Lower leg skin (tissue), 4 donors: ENCODE results near the gene FMNL2. TPM values are rescaled to one million over a fixed set of nuclear protein-coding genes. Genes with fewer than 3 reads are reported as not detected.

ENCODE experiments used
- DNase-seq, 2 donors: peaks; one replicate each; pipeline ENCODE4 v3.0.0-alpha.2; 2019; ENCODE audit warnings: low spot score in 2 of 2
- H3K4me3 ChIP-seq: fragments of 200-600 bp; sonication (generic); 2 replicates; pipeline ENCODE4 v1.5.1; 2017; ENCODE audit warnings: mild to moderate bottlenecking, low read depth; ENCODE audit not compliant: poor library complexity, severe bottlenecking
- CTCF ChIP-seq, 3 donors: fragments of 450-650 bp; IDR thresholded peaks; one replicate each; pipeline ENCODE4 v1.5.1; 2016; ENCODE audit warnings: antibody characterized with exemption in 3 of 3, mild to moderate bottlenecking in 3 of 3, moderate library complexity in 2 of 3
- POLR2A ChIP-seq, 2 donors: fragments of 450-650 bp; IDR thresholded peaks; one replicate each; pipeline ENCODE4 v1.6.1; 2016 to 2017; ENCODE audit warnings: antibody characterized with exemption in 2 of 2, mild to moderate bottlenecking in 1 of 2, moderate library complexity in 1 of 2
- WGBS, 2 donors: methylation state at CpG; one replicate each; pipeline ENCODE4 v1.1.5; 2018; 5-methylcytosine and 5-hydroxymethylcytosine counted together
- intact Hi-C: fragments of 100-400 bp; cut with DNase I; formaldehyde crosslinking; loops from one replicate; pipeline ENCODE4 v1.15.0; 2023; ENCODE audit warnings: low total_unique reads
- total RNA-seq, 4 donors: library from RNA; depleted of rRNA; stranded (reverse); fragments of >200 nt; gene quantifications; one replicate each; pipeline ENCODE4 v1.1.0, GENCODE V29; 2016

FMNL2 gene
- total RNA-seq, 4 donors from 2014 or later, result 9.6 to 18.3 (median 12.9) TPM

- H3K4me3 ChIP-seq, result peak overlapping the region; percentile 90
- WGBS, 2 donors, result 0% methylated on average over 7 to 15 of the region's 35 CpGs
- intact Hi-C loops, result no loop called here
- DNase-seq, result peak in 1 of 2 donors; percentile 85
- TF ChIP-seq CTCF (IDR thresholded peaks at IDR 0.05) (no peak), POLR2A (IDR thresholded peaks at IDR 0.05) (no peak)
Measured at GRCh38 chr2:152335726-152336118, 748 bp downstream of the FMNL2 start.

DNA sequence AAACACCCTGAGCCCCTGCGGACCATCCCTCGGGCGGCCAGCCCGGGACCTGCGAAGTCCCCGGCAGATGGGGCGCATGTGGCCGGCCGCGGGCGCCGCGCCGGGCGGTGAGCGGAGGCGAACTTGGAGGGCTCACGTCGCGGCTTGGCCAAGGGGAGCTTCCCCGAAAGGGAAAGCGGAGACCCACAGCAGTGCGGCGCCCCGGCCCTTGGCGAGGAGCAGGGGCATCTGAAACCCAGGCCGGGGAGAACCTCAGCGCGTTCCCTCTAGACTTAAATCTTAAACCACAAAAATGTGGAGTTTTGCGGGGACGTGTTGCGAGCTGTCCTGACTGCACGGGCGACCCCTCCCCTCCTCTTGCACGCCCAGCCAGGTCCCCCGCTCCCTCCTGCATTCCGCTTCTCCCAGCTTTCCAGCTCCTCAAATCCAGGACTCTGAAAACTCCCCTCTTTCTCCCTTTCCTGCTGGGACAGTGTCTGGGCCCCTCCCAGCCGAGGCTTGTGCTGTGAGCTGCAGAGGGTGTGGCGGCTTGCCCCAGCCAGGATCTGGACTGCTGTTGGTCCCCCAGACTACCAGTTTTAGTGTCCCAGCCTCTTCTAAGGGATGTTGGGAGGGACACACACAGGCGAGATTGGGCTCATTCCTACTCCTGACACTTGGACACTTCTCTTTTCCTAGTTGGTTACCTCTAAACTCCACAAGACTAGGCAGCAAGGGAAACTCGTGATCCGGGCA is 1.3 kb downstream of the FMNL2 start:
- intact Hi-C loops, result no loop called here
- peak overlapping the region; percentile 90 for H3K4me3 ChIP-seq
- DNase-seq, result peak; percentile 69 to 93
- TF ChIP-seq POLR2A (IDR thresholded peaks at IDR 0.05) (no peak), CTCF (IDR thresholded peaks at IDR 0.05) (no peak)
- WGBS, 2 donors, result 1 to 2% methylated on average over 41 to 42 of the region's 42 CpGs

- DNase-seq, result no peak
- H3K4me3 ChIP-seq, result peak overlapping the region; percentile 90
- TF ChIP-seq POLR2A (IDR thresholded peaks at IDR 0.05) (no peak), CTCF (IDR thresholded peaks at IDR 0.05) (no peak)
- WGBS, 2 donors, result 23 to 31% methylated on average over 12 of the region's 12 CpGs
- intact Hi-C loops, result no loop called here
Measured at GRCh38 chr2:152336854-152337510, 2.0 kb downstream of the FMNL2 start.

DNA sequence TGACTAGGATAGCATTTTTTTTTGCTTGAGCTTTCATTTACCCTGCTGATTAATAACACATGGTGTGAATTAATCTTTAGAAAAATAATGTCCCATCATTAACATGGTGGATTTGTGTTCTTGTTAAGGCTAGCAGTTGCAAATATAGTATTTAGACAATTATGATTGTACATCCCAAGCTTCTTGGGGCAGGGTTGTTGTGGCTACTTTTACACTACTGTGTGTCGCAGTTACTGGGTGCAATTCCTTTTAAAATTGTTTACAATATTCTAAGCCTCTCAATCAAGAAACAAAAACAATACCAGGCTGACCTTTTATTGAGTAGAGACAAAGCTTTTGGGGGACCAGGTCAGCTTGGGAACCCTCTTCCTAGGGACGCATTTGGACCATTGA is 2.5 kb downstream of the FMNL2 start:
- no peak overlapping the region for H3K4me3 ChIP-seq
- intact Hi-C loops, result no loop called here
- no peak for TF ChIP-seq POLR2A (IDR thresholded peaks at IDR 0.05)
- no peak for TF ChIP-seq CTCF (IDR thresholded peaks at IDR 0.05)
- WGBS, 2 donors, result 69 to 94% methylated on average over 2 of the region's 2 CpGs
- no peak for DNase-seq

DNA sequence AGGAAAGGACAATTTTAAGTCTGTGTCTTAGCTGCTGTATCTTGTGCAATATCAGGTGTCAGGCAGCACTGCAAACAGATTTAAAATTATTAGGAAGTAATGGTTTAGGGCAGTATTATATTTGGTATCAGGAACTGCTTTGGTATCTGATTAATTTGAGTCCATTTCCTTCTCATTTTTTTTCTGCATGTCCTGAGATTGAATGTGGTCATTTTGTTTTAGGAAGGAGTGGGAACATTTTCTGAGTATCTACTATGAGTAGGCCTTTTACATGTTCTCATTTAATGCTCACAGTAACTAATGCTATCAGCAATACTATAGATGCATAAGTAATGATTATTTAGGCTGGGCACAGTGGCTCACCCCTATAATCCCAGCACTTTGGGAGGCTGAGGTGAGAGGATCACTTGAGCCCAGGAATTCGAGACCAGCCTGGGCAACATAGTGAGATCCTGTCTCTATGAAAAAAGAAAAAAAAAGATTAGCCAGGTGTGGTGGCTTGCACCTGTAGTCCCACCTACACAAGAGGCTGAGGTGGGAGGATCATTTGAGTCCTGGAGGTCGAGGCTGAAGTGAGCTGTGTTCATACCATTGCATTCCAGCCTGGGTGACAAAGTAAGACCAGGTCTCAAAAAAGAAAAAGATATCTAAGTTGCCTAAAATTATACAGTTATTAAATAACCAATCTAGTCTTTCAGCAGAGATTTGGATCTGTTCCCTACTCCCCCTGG is 4.7 kb downstream of the FMNL2 start:
- no peak overlapping the region for H3K4me3 ChIP-seq
- intact Hi-C loops, result no loop called here
- no peak for DNase-seq
- TF ChIP-seq POLR2A (IDR thresholded peaks at IDR 0.05) (no peak), CTCF (IDR thresholded peaks at IDR 0.05) (no peak)
- WGBS, 2 donors, result 88 to 95% methylated on average over 2 of the region's 2 CpGs
